ENCODE data around the gene KANSL1. TPM values are rescaled to one million over a fixed set of nuclear protein-coding genes. Genes with fewer than 3 reads are reported as not detected.

KANSL1 gene
- total RNA-seq, 1 donor from 2014 or later, result 121 TPM

- no peak for TF ChIP-seq CTCF (conservative IDR thresholded peaks at IDR 0.05)
- no peak for DNase-seq (ENCODE audit: low read depth, low spot score)
- Mint-ChIP-seq H3K27me3 (ENCODE audit: low read depth) (no peaks in the 10 kb centered on the region), H3K4me1 (peaks cover 52% of the 10 kb centered on the region), H3K27ac (ENCODE audit: unreplicated experiment) (no peak overlapping the region), H3K36me3 (ENCODE audit: low read depth) (no peaks in the 10 kb centered on the region), H3K9me3 (no peaks in the 10 kb centered on the region), H3K4me3 (no peak overlapping the region)
These were observed 16.3 kb downstream of the KANSL1 start for GRCh38 chr17:46176975-46177374.

GRCh38 chr17:46175891-46176290 lies 17.3 kb downstream of the KANSL1 start:
- peaks cover 4% of the 10 kb centered on the region for H3K36me3 Mint-ChIP-seq (ENCODE audit: low read depth)
- no peak for DNase-seq (ENCODE audit: low read depth, low spot score)
- H3K27ac Mint-ChIP-seq (ENCODE audit: unreplicated experiment), result no peak overlapping the region
- no peak for TF ChIP-seq CTCF (conservative IDR thresholded peaks at IDR 0.05)
- H3K4me1 Mint-ChIP-seq, result peaks cover 44% of the 10 kb centered on the region
- H3K27me3 Mint-ChIP-seq (ENCODE audit: low read depth), result no peaks in the 10 kb centered on the region
- no peak overlapping the region for H3K4me3 Mint-ChIP-seq
- H3K9me3 Mint-ChIP-seq, result no peaks in the 10 kb centered on the region

- Mint-ChIP-seq H3K9me3 (no peaks in the 10 kb centered on the region), H3K27ac (ENCODE audit: unreplicated experiment) (no peak overlapping the region), H3K36me3 (ENCODE audit: low read depth) (peaks cover 4% of the 10 kb centered on the region), H3K4me3 (no peak overlapping the region), H3K4me1 (peaks cover 35% of the 10 kb centered on the region), H3K27me3 (ENCODE audit: low read depth) (no peaks in the 10 kb centered on the region)
- no peak for TF ChIP-seq CTCF (conservative IDR thresholded peaks at IDR 0.05)
- no peak for DNase-seq (ENCODE audit: low read depth, low spot score)
These were observed 20.1 kb downstream of the KANSL1 start for GRCh38 chr17:46173153-46173552.

- Mint-ChIP-seq H3K9me3 (no peaks in the 10 kb centered on the region), H3K4me3 (no peak overlapping the region), H3K4me1 (peaks cover 35% of the 10 kb centered on the region), H3K36me3 (ENCODE audit: low read depth) (peaks cover 4% of the 10 kb centered on the region), H3K27ac (ENCODE audit: unreplicated experiment) (no peak overlapping the region), H3K27me3 (ENCODE audit: low read depth) (no peaks in the 10 kb centered on the region)
- TF ChIP-seq CTCF (conservative IDR thresholded peaks at IDR 0.05), result no peak
- DNase-seq (ENCODE audit: low read depth, low spot score), result no peak
These were observed 21.3 kb downstream of the KANSL1 start for GRCh38 chr17:46171939-46172338.

GRCh38 chr17:46170639-46171429 lies 22.4 kb downstream of the KANSL1 start:
- peaks cover 31% of the 10 kb centered on the region for H3K4me1 Mint-ChIP-seq
- no peaks in the 10 kb centered on the region for H3K27me3 Mint-ChIP-seq (ENCODE audit: low read depth)
- DNase-seq (ENCODE audit: low read depth, low spot score), result no peak
- no peak overlapping the region for H3K4me3 Mint-ChIP-seq
- TF ChIP-seq CTCF (conservative IDR thresholded peaks at IDR 0.05), result no peak
- H3K27ac Mint-ChIP-seq (ENCODE audit: unreplicated experiment), result no peak overlapping the region
- H3K36me3 Mint-ChIP-seq (ENCODE audit: low read depth), result peaks cover 4% of the 10 kb centered on the region
- H3K9me3 Mint-ChIP-seq, result no peaks in the 10 kb centered on the region

Measured in neural crest cell (in vitro differentiated cells).